Effector memory CD4-positive, alpha-beta T cell (primary cell): ENCODE results near the gene EVX2.

Experiments
- DNase-seq, 3 donors: peaks; one replicate each; pipeline ENCODE4 v3.0.0-alpha.2; 2020
- H3K27ac ChIP-seq: 2 replicates; pipeline ENCODE4 v1.7.0; 2013; ENCODE audit warnings: mild to moderate bottlenecking, low read length, moderate library complexity; ENCODE audit not compliant: insufficient read depth, poor library complexity, severe bottlenecking
- H3K27me3 ChIP-seq: replicated peaks from 2 replicates; pipeline ENCODE4 v1.7.0; 2013; ENCODE audit warnings: mild to moderate bottlenecking, low read length; ENCODE audit not compliant: insufficient read depth, control insufficient read depth, poor library complexity, severe bottlenecking
- H3K36me3 ChIP-seq: 2 replicates; pipeline ENCODE4 v1.7.0; 2013; ENCODE audit warnings: mild to moderate bottlenecking, low read length, moderate library complexity; ENCODE audit not compliant: control insufficient read depth, insufficient read depth
- H3K4me1 ChIP-seq: 2 replicates; pipeline ENCODE4 v1.7.0; 2013; ENCODE audit warnings: low read length, mild to moderate bottlenecking; ENCODE audit not compliant: control insufficient read depth, insufficient read depth, poor library complexity, severe bottlenecking
- H3K4me3 ChIP-seq: 2 replicates; pipeline ENCODE4 v1.7.0; 2013; ENCODE audit warnings: low read length, low read depth, mild to moderate bottlenecking; ENCODE audit not compliant: insufficient read depth, poor library complexity, severe bottlenecking
- H3K9me3 ChIP-seq: 2 replicates; pipeline ENCODE4 v1.7.0; 2013; ENCODE audit warnings: mild to moderate bottlenecking, low read length, moderate library complexity; ENCODE audit not compliant: control insufficient read depth

The EVX2 gene

DNA sequence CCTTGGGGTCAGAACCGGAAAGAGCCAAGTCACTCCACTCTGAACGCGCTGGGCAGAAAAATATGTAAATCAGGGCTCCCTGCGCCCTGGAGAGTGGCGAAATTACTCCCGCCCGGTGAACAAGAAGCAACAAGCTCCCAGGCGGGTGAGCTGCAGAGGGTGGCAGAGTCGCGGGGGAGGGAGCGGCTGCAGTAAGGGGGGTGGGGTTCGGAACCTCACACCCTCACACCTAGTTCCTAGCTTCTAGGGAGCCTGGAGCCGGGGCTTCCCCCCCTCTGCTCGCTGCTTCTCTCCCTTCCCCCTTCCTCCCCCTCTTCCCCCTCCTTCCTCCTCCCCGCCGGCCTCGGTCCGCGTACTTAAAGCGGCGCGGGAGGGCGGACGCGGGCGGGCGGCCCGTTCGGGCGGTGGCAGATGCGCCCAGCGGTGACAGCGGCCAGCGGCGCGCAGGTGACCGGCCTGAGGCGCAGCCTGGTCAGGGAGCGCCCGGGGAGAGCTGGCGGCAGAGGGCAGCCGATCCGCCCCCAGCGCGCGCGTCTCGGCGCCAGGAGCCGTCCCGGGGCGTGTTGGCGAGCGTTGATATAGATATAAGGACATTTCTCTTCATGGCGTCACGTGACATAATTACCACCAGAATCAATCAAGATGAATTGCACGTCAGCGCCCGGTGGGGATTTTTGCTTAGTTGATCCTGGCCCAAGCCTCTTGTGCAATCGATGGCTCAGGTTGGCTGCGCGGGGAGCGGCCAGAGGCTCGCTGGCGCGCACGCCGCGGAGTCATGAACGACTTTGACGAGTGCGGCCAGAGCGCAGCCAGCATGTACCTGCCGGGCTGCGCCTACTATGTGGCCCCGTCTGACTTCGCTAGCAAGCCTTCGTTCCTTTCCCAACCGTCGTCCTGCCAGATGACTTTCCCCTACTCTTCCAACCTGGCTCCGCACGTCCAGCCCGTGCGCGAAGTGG is 23.1 kb upstream of the EVX2 start, which contains the start of gene HOXD11:
HOXD11 (plus strand) TSS at position 700 of the 959 bp plus-strand sequence; CDS start at position 776, 76 bp downstream.
- Histone ChIP-seq H3K27ac (no peak within 1 kb of the TSS), H3K36me3 (no peaks in the 10 kb centered on the region), H3K4me3 (peak within 1 kb of the TSS; percentile 32), H3K27me3 (peaks cover 90% of the 10 kb centered on the region), H3K4me1 (peaks cover 12% of the 10 kb centered on the region), H3K9me3 (no peaks in the 10 kb centered on the region)
- DNase-seq = no peak

GRCh38 chr2:176105730-176106580 is 22.2 kb upstream of the EVX2 start:
- Histone ChIP-seq H3K4me1 (peaks cover 12% of the 10 kb centered on the region), H3K4me3 (no peak overlapping the region), H3K27ac (no peak overlapping the region), H3K9me3 (no peaks in the 10 kb centered on the region), H3K27me3 (peaks cover 90% of the 10 kb centered on the region), H3K36me3 (no peaks in the 10 kb centered on the region)
- no peak for DNase-seq

DNA sequence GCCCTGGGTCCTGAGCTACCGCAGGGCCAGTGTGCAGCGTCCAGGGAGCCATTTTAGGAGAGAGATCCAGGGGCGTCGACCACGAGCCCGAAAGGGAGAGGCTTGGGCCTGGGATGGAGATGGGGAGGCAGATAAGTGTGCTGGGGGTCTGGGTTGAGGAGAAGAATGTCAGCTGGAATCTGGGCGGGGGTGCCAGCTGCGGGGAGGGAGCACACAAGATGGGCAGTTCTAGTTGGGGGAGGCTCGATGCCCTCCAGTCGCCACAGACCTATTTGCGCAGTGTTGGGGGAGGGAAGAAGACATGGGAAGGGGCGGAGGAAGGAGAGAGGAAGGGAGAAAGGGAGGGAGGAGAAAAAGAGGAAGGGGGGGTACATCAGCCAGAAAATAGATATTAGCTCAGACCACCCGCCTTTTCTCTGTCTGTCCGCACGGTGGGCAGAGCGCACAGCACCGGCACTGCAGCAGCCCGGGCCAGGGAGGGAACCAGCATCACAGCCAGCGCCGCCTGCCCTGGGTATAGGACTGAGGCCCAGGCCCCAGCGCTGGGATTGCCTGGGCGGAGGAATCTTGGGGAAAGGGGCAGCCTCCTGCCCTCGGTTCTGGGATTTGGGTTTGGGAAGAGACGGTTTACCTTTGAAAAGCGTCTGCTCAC is 21.4 kb upstream of the EVX2 start:
- Histone ChIP-seq H3K27ac (no peak overlapping the region), H3K9me3 (no peaks in the 10 kb centered on the region), H3K36me3 (no peaks in the 10 kb centered on the region), H3K4me3 (no peak overlapping the region), H3K27me3 (peaks cover 90% of the 10 kb centered on the region), H3K4me1 (peaks cover 12% of the 10 kb centered on the region)
- no peak for DNase-seq

GRCh38 chr2:176104316-176105077 is 20.7 kb upstream of the EVX2 start:
- no peaks in the 10 kb centered on the region for H3K36me3 ChIP-seq
- H3K27me3 ChIP-seq = peaks cover 90% of the 10 kb centered on the region
- DNase-seq = no peak
- no peak overlapping the region for H3K4me3 ChIP-seq
- no peaks in the 10 kb centered on the region for H3K9me3 ChIP-seq
- H3K4me1 ChIP-seq = peaks cover 12% of the 10 kb centered on the region
- H3K27ac ChIP-seq = no peak overlapping the region

- Histone ChIP-seq H3K9me3 (no peaks in the 10 kb centered on the region), H3K4me1 (peaks cover 12% of the 10 kb centered on the region), H3K27ac (no peak overlapping the region), H3K27me3 (peaks cover 90% of the 10 kb centered on the region), H3K4me3 (no peak overlapping the region), H3K36me3 (no peaks in the 10 kb centered on the region)
- DNase-seq = no peak
These were observed 20.1 kb upstream of the EVX2 start for GRCh38 chr2:176103742-176104315.

DNA sequence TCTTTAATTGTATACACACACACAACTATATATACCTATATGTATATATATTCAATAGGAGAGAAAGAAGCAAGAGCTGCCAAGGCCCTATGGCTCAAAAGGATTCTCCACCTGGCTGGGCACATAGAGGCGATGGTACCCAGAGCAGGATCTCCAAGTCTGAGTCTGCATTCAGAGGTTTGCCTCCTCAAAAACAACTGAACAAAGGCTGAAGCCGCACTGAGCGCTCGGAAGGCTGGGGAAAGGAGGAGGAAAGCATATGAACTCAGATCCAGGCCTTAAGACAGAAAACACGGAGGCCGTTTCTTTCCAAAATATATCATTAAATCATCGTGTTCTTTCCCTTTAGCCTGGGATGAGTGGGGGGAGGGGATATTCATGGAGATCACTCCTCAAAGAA is 19.4 kb upstream of the EVX2 start:
- Histone ChIP-seq H3K27me3 (peaks cover 92% of the 10 kb centered on the region), H3K4me3 (no peak overlapping the region), H3K4me1 (peaks cover 8% of the 10 kb centered on the region), H3K36me3 (no peaks in the 10 kb centered on the region), H3K9me3 (no peaks in the 10 kb centered on the region), H3K27ac (no peak overlapping the region)
- no peak for DNase-seq

- DNase-seq = no peak
- Histone ChIP-seq H3K4me3 (no peak overlapping the region), H3K4me1 (peaks cover 11% of the 10 kb centered on the region), H3K36me3 (no peaks in the 10 kb centered on the region), H3K27ac (no peak overlapping the region), H3K27me3 (peaks cover 99% of the 10 kb centered on the region), H3K9me3 (no peaks in the 10 kb centered on the region)
These were observed 18.6 kb upstream of the EVX2 start for GRCh38 chr2:176102309-176102866.

GRCh38 chr2:176101842-176102241 is 18.1 kb upstream of the EVX2 start:
- no peak overlapping the region for H3K27ac ChIP-seq
- H3K4me3 ChIP-seq = no peak overlapping the region
- DNase-seq = no peak
- H3K36me3 ChIP-seq = no peaks in the 10 kb centered on the region
- peaks cover 12% of the 10 kb centered on the region for H3K4me1 ChIP-seq
- H3K9me3 ChIP-seq = no peaks in the 10 kb centered on the region
- H3K27me3 ChIP-seq = peaks cover 99% of the 10 kb centered on the region
